Measurements from ENCODE around the gene ARID3A. TPM values are rescaled to one million over a fixed set of nuclear protein-coding genes. Genes with fewer than 3 reads are reported as not detected.

The ARID3A gene
- total and polyA plus RNA-seq, 2 of the 8 experiments (the other 6 are each of a cell fraction or from before 2014, with no cell fraction given), result 40.5 to 77.4 TPM

- TF ChIP-seq CHD7 (IDR thresholded peaks at IDR 0.05; ENCODE audit: insufficient replicate concordance, low read length), result no peak
- no peak for TF ChIP-seq USF2 (IDR thresholded peaks at IDR 0.05; ENCODE audit: low read length)
- no peak for TF ChIP-seq PHF8 (conservative IDR thresholded peaks at IDR 0.05; ENCODE audit: low read depth, low read length)
- no peak for TF ChIP-seq CBX8 (IDR thresholded peaks at IDR 0.05; ENCODE audit: borderline replicate concordance, low read depth, low read length)
- no peak for TF ChIP-seq FOSL1 (IDR thresholded peaks at IDR 0.05; ENCODE audit: insufficient read depth, low read depth, low read length)
Measured at GRCh38 chr19:927780-928401, 2.1 kb downstream of the ARID3A start (continued).
